K562 (cell line): Measurements from ENCODE around the gene ZDHHC3. TPM values are rescaled to one million over a fixed set of nuclear protein-coding genes. Genes with fewer than 3 reads are reported as not detected.

Experiments used
- ATAC-seq: fragments of 200-7000 bp; cut with Tn5 transposase; 3 replicates; pipeline ENCODE4 v1.9.1; 2020; ENCODE audit warnings: moderate library complexity
- BruUV-seq: library from RNA; stranded (reverse); fragments of 400-500 nt; replicated peaks from 2 replicates; lab custom pipeline; 2021; lab: Mats Ljungman, UMichigan
- CTCF ChIA-PET: fragments of 300-600 bp; formaldehyde crosslinking; extraction: SDS; loops from one replicate; lab custom pipeline; 2021; ENCODE audit warnings: low intra/inter-chr PET ratio; lab: Yijun Ruan, JAX
- POLR2A ChIA-PET: fragments of 300-600, 350-650 bp; sonication (Branson Sonifier 250); formaldehyde crosslinking; extraction: SDS; loops from one replicate; lab custom pipeline; 2021; ENCODE audit warnings: antibody characterized with exemption, inconsistent platforms; lab: Yijun Ruan, JAX
- DNase-seq, 4 experiments: peaks; one replicate each; pipeline versions ENCODE4 v3.0.0 to v3.0.0-alpha.2; 2011 to 2018; ENCODE audit warnings: low spot score in 3 of 4, mixed read lengths in 3 of 4; ENCODE audit errors: extremely low read depth in 1 of 4
- FAIRE-seq: peaks from 2 replicates; lab custom pipeline; 2011; peaks lifted over from hg19 to GRCh38; lab: Jason Lieb, UNC
- H2AFZ ChIP-seq: 2 replicates; pipeline ENCODE4 v1.6.0; 2011; ENCODE audit warnings: low read depth, low read length, control low read depth, inconsistent platforms
- H3K27ac ChIP-seq: fragments of 200-600 bp; 3 replicates; pipeline ENCODE4 v1.8.0; 2011; ENCODE audit warnings: low read depth, mild to moderate bottlenecking, control low read depth, inconsistent platforms, low read length, moderate library complexity, mixed read lengths; ENCODE audit errors: extremely low read depth
- H3K27me3 ChIP-seq, 2 experiments: fragments of 300-600 bp in 1 of 2; 2 replicates in 1 of 2; 3 replicates in 1 of 2; pipeline versions ENCODE4 v1.6.0 to v1.8.0; 2011; ENCODE audit warnings: inconsistent platforms in 2 of 2, low read length in 2 of 2, mild to moderate bottlenecking in 1 of 2, mixed read lengths in 1 of 2, moderate library complexity in 1 of 2; ENCODE audit not compliant: control insufficient read depth in 2 of 2, insufficient read depth in 2 of 2
- H3K36me3 ChIP-seq: fragments of 300-600 bp; 3 replicates; pipeline ENCODE4 v1.8.0; 2011; ENCODE audit warnings: mild to moderate bottlenecking, low read length, inconsistent platforms; ENCODE audit not compliant: control insufficient read depth, insufficient read depth
- H3K4me1 ChIP-seq, 2 experiments: fragments of 200-600 bp in 1 of 2; replicated peaks in 1 of 2; 2 replicates in 1 of 2; 3 replicates in 1 of 2; pipeline versions ENCODE4 v1.5.1 to v1.8.0; 2011; ENCODE audit warnings: inconsistent platforms in 2 of 2, low read length in 2 of 2, mild to moderate bottlenecking in 1 of 2, mixed read lengths in 1 of 2, moderate library complexity in 1 of 2; ENCODE audit not compliant: control insufficient read depth in 2 of 2, insufficient read depth in 2 of 2
- H3K4me2 ChIP-seq: 2 replicates; pipeline ENCODE4 v1.6.1; 2011; ENCODE audit warnings: low read length, control low read depth, inconsistent platforms, mixed read lengths; ENCODE audit not compliant: insufficient read depth
- H3K4me3 ChIP-seq: fragments of 200-600 bp; sonication (generic), shearing (Covaris generic); 2 replicates; pipeline ENCODE4 v1.5.1; 2016; ENCODE audit warnings: control low read depth, inconsistent platforms
- H3K79me2 ChIP-seq: fragments of 200-600 bp; 3 replicates; pipeline ENCODE4 v1.8.0; 2011; ENCODE audit warnings: low read length, inconsistent platforms; ENCODE audit not compliant: control insufficient read depth, insufficient read depth
- H3K9ac ChIP-seq, 2 experiments: 2 replicates each; pipeline versions ENCODE4 v1.6.0 to v1.6.1; 2011; ENCODE audit warnings: low read depth in 2 of 2, low read length in 2 of 2, control low read depth in 1 of 2, inconsistent platforms in 1 of 2, mild to moderate bottlenecking in 1 of 2, mixed read lengths in 1 of 2; ENCODE audit not compliant: insufficient read depth in 1 of 2
- H3K9me1 ChIP-seq: one replicate; pipeline ENCODE4 v1.6.0; 2011; ENCODE audit warnings: inconsistent platforms, mild to moderate bottlenecking, low read length, moderate library complexity; ENCODE audit not compliant: control insufficient read depth, insufficient read depth
- H3K9me3 ChIP-seq: replicated peaks from 2 replicates; pipeline ENCODE4 v1.5.1; 2011; ENCODE audit warnings: low read depth, low read length, inconsistent platforms; ENCODE audit not compliant: control insufficient read depth, insufficient read depth
- H4K20me1 ChIP-seq: replicated peaks from 2 replicates; pipeline ENCODE4 v1.6.1; 2011; ENCODE audit warnings: low read length, inconsistent platforms, mixed read lengths; ENCODE audit not compliant: control insufficient read depth, insufficient read depth
- ATF3 ChIP-seq, 2 experiments: fragments of 450-650 bp in 1 of 2; sonication (generic) in 1 of 2; formaldehyde crosslinking in 1 of 2; IDR thresholded peaks in 1 of 2; conservative IDR thresholded peaks in 1 of 2; 2 replicates each; pipeline versions ENCODE4 v1.6.1 to v1.8.1; 2016 to 2023; ENCODE audit warnings: mild to moderate bottlenecking in 2 of 2, moderate library complexity in 2 of 2, inconsistent platforms in 1 of 2, missing genetic modification reagents in 1 of 2
- CEBPG ChIP-seq, 3 experiments: fragments of 200-800 bp in 1 of 3; sonication (Bioruptor generic) in 1 of 3; sonication (generic) in 1 of 3; formaldehyde crosslinking in 1 of 3; IDR thresholded peaks in 2 of 3; conservative IDR thresholded peaks in 1 of 3; 2 replicates each; pipeline versions ENCODE4 v1.6.1 to v1.8.0; 2016 to 2022; ENCODE audit warnings: missing compliant biosample characterization in 2 of 3, missing genetic modification characterization in 2 of 3, mild to moderate bottlenecking in 1 of 3, missing genetic modification reagents in 1 of 3
- HEY1 ChIP-seq: fragments of 250-450 bp; sonication (Bioruptor Pico); IDR thresholded peaks from 2 replicates; pipeline ENCODE4 v1.5.0; 2020; ENCODE audit warnings: mild to moderate bottlenecking, moderate library complexity, borderline replicate concordance
- SPI1 ChIP-seq: IDR thresholded peaks from 2 replicates; pipeline ENCODE4 v1.6.1; 2011; ENCODE audit warnings: low read depth, low read length, control low read depth, borderline replicate concordance
- ZNF280A ChIP-seq: fragments of 450-650 bp; IDR thresholded peaks from 2 replicates; pipeline ENCODE4 v1.6.1; 2018; ENCODE audit warnings: mild to moderate bottlenecking, low read depth; ENCODE audit not compliant: partially characterized antibody
- WGBS: fragments of 100-300 bp; shearing (Covaris generic); methylation state at CpG from one replicate; pipeline ENCODE4 v1.1.6; 2016; ENCODE audit warnings: low coverage, mixed read lengths; ENCODE audit not compliant: insufficient coverage; ENCODE audit errors: missing lambda C conversion rate; 5-methylcytosine and 5-hydroxymethylcytosine counted together
- in situ Hi-C: fragments of 300-500 bp; cut with MboI; formaldehyde crosslinking; loops from 4 replicates; pipeline ENCODE4 v1.15.0; 2018; ENCODE audit warnings: inconsistent platforms, mixed read lengths
- intact Hi-C: fragments of 100-400 bp; cut with micrococcal nuclease; formaldehyde crosslinking; loops from 2 replicates; pipeline ENCODE4 v1.14.2; 2022
- polyA plus RNA-seq, 8 experiments: library from polyadenylated mRNA; depleted of rRNA in 4 of 8; stranded (reverse) in 5 of 8; unstranded in 3 of 8; fragments of >200 nt; fragmentation: Nextera tagmentation in 2 of 8; fragmentation: Illumina TruSeq in 1 of 8; extraction: Ambion mirVana in 2 of 8; extraction: Trizol in 1 of 8; gene quantifications; 2 replicates each; pipeline versions ENCODE4 v1.2.1 to v1.2.3, GENCODE V29; 2011 to 2014; ENCODE audit warnings: inconsistent platforms in 1 of 8, missing spikeins in 1 of 8
- total RNA-seq, 7 experiments: library from RNA; depleted of rRNA in 6 of 7; stranded (reverse); fragments of >200 nt in 6 of 7; fragmentation: Illumina TruSeq in 2 of 7; extraction: Trizol in 2 of 7; gene quantifications; 2 replicates each; pipeline versions ENCODE4 v1.2.1 to v1.2.3, GENCODE V29; 2011 to 2021; ENCODE audit warnings: low replicate concordance in 1 of 7

ZDHHC3 gene
- total and polyA plus RNA-seq, 9 of the 15 experiments (the other 6 are each of a cell fraction or from before 2014, with no cell fraction given) = 10.3 to 120 (median 67.2) TPM

DNA sequence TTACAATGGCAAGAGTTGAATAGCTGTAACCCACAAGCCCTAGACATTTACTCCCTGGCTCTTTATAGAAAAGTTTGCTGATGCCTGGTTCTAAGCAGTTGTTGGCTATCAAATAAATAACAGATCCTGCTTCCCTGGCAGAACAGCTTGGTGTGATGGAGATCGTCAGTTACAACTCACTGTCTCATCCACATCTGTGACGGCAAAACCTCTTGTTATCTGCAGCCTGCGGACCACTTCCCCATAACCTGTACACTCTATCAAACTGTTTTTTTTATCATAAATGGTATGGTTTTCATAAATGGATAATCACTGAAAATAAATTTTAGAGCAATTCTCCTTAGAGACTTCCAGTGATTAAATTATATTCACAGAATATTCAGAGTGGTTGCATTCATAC is 14.1 kb downstream of the ZDHHC3 start:
- peaks cover 27% of the 10 kb centered on the region for H3K36me3 ChIP-seq
- no peak for FAIRE-seq
- H3K4me3 ChIP-seq = no peak overlapping the region
- in situ Hi-C loops = no loop called here
- no peak for DNase-seq
- H2AFZ ChIP-seq = no peak overlapping the region
- H3K9me3 ChIP-seq = no peaks in the 10 kb centered on the region
- no peak overlapping the region for H3K4me2 ChIP-seq
- CTCF ChIA-PET = no interaction called here
- H3K79me2 ChIP-seq = peaks cover 64% of the 10 kb centered on the region
- H3K9me1 ChIP-seq = no peaks in the 10 kb centered on the region
- no peak overlapping the region for H3K9ac ChIP-seq
- H3K27ac ChIP-seq = no peak overlapping the region
- TF ChIP-seq HEY1 (no peak), SPI1 (peak; percentile 32; the same call in 1 of the 2 replicates)
- TF ChIP-seq, all 486 proteins: peak for 1
- intact Hi-C loops = no loop called here
- peaks cover 14% of the 10 kb centered on the region for H4K20me1 ChIP-seq
- 62% methylated on average over 3 of the region's 3 CpGs for WGBS
- no peak for ATAC-seq
- H3K4me1 ChIP-seq = peaks cover 7 to 17% of the 10 kb centered on the region in 2 experiments
- no peaks in the 10 kb centered on the region for H3K27me3 ChIP-seq
- POLR2A ChIA-PET = interaction anchor here (0.7 to 1.2 kb wide), 4 partner anchors 10 to 38 kb away, joined by 3 to 5 read pairs (median 3); no protein-coding TSS in a partner anchor
- no TSS peak for BruUV-seq

GRCh38 chr3:44960387-44961026 is 15.5 kb downstream of the ZDHHC3 start:
- Histone ChIP-seq H3K4me3 (no peak overlapping the region), H3K9ac (no peak overlapping the region), H3K27ac (no peak overlapping the region), H3K4me1 (peaks cover 5 to 6% of the 10 kb centered on the region in 2 experiments; a peak in 4 of 5 replicates), H3K36me3 (peaks cover 33% of the 10 kb centered on the region), H3K27me3 (no peaks in the 10 kb centered on the region), H2AFZ (no peak overlapping the region), H3K9me1 (no peaks in the 10 kb centered on the region), H3K79me2 (peaks cover 50% of the 10 kb centered on the region), H3K9me3 (no peaks in the 10 kb centered on the region), H4K20me1 (peaks cover 20% of the 10 kb centered on the region), H3K4me2 (no peak overlapping the region)
- no peak for FAIRE-seq
- ATAC-seq = no peak
- POLR2A ChIA-PET = interaction anchor here (0.6 to 1.2 kb wide), 5 partner anchors 9 to 140 kb away, joined by 3 to 6 read pairs (median 4); no protein-coding TSS in a partner anchor
- CTCF ChIA-PET = no interaction called here
- no TSS peak for BruUV-seq
- in situ Hi-C loops = no loop called here
- intact Hi-C loops = no loop called here
- WGBS = 84% methylated on average over 3 of the region's 3 CpGs
- TF ChIP-seq CEBPG (CRISPR knock-in tag; IDR thresholded peaks at IDR 0.05) (peak; percentile 57; the same call in 1 of the 2 replicates), CEBPG (tag; conservative IDR thresholded peaks at IDR 0.05 in 1 of 2, IDR thresholded peaks at IDR 0.05 in 1 of 2) (no peak), ZNF280A (no peak), ATF3 (IDR thresholded peaks at IDR 0.05) (peak; percentile 47), ATF3 (CRISPR knock-in tag; conservative IDR thresholded peaks at IDR 0.05) (no peak)
- no peak for DNase-seq
